ENCODE data around the gene PKMYT1.

The PKMYT1 gene

GRCh38 chr16:3022684-3023414 lies 42.6 kb upstream of the PKMYT1 start:
- Histone ChIP-seq H3K4me3 (replicated peaks; ENCODE audit: low read depth, low read length) (peak overlapping the region; percentile 82), H3K27me3 (replicated peaks; ENCODE audit: control insufficient read depth, insufficient read depth, low read length) (no peaks in the 10 kb centered on the region), H3K36me3 (ENCODE audit: control insufficient read depth, insufficient read depth, low read length) (peaks cover 15% of the 10 kb centered on the region)
- no peak for DNase-seq (ENCODE audit: extremely low read depth, insufficient read length)
- no peak for TF ChIP-seq CTCF (IDR thresholded peaks at IDR 0.05; ENCODE audit: insufficient read depth, low read length, poor library complexity, severe bottlenecking)

- Histone ChIP-seq H3K27me3 (replicated peaks; ENCODE audit: control insufficient read depth, insufficient read depth, low read length) (no peaks in the 10 kb centered on the region), H3K4me3 (replicated peaks; ENCODE audit: low read depth, low read length) (no peak overlapping the region), H3K36me3 (ENCODE audit: control insufficient read depth, insufficient read depth, low read length) (peaks cover 14% of the 10 kb centered on the region)
- DNase-seq (ENCODE audit: extremely low read depth, insufficient read length), result no peak
- TF ChIP-seq CTCF (IDR thresholded peaks at IDR 0.05; ENCODE audit: insufficient read depth, low read length, poor library complexity, severe bottlenecking), result no peak
These were observed 42.0 kb upstream of the PKMYT1 start for GRCh38 chr16:3022208-3022683.

DNA sequence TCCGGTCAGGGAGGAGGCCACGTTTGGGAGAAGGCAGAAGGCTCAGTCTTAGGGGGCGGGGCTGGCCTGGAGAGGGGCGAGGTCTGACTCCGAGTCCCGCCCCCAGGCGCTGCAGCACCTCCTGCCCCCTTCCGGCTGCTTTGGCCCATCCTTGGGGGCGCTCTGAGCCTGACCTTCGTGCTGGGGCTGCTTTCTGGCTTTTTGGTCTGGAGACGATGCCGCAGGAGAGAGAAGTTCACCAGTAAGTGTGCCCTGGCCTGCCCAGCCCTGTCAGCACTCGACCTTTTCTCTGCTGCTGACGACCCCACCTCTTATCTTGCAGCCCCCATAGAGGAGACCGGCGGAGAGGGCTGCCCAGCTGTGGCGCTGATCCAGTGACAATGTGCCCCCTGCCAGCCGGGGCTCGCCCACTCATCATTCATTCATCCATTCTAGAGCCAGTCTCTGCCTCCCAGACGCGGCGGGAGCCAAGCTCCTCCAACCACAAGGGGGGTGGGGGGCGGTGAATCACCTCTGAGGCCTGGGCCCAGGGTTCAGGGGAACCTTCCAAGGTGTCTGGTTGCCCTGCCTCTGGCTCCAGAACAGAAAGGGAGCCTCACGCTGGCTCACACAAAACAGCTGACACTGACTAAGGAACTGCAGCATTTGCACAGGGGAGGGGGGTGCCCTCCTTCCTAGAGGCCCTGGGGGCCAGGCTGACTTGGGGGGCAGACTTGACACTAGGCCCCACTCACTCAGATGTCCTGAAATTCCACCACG lies 41.4 kb upstream of the PKMYT1 start:
- H3K36me3 ChIP-seq (ENCODE audit: control insufficient read depth, insufficient read depth, low read length), result peaks cover 8% of the 10 kb centered on the region
- peak; percentile 50 for TF ChIP-seq CTCF (IDR thresholded peaks at IDR 0.05; ENCODE audit: insufficient read depth, low read length, poor library complexity, severe bottlenecking)
- H3K4me3 ChIP-seq (replicated peaks; ENCODE audit: low read depth, low read length), result peak overlapping the region; percentile 56
- peak; percentile 79 for DNase-seq (ENCODE audit: extremely low read depth, insufficient read length)
- no peaks in the 10 kb centered on the region; the same call in 1 of the 2 replicates for H3K27me3 ChIP-seq (replicated peaks; ENCODE audit: control insufficient read depth, insufficient read depth, low read length)

DNA sequence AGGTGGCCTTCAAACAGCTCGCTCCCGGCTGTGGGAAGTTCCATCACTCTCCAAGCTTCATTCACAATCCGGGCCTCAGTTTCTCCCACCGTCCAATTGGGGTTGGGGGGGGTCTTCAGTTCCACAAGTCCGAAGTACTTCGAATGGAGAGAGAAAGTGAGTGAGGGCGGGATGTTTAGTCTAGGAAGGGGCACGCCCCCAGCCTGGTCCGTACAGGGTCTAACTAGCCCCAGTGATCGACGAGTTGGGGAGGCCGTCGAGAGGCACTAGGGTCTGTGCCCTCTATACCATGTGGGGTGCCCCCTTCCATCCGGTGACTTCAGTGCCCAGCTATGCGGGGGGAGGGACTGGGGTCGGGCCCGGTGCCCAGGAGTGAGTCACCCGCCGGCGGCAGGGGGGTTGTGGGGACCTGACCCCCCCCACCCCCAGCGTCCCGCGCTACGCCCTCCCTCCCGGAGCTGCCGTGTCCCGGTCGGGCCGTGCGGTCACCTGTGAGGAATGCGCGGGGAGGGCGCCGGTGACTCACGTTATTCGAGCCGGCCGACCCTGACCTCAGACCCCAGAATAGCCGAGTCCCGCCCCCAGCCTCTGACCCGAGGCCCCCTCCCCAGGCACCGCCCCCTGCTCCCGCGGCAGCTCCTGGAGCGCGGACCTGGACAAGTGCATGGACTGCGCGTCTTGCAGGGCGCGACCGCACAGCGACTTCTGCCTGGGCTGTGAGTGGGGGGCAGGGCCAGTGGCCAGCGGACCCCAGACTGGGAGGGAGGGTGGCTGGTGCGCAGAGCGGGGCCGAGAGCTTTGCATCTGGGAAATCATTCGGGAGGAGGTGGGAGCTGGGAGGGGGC lies 40.6 kb upstream of the PKMYT1 start:
- H3K4me3 ChIP-seq (replicated peaks; ENCODE audit: low read depth, low read length), result peak overlapping the region; percentile 56
- no peak for DNase-seq (ENCODE audit: extremely low read depth, insufficient read length)
- no peaks in the 10 kb centered on the region; the same call in 1 of the 2 replicates for H3K27me3 ChIP-seq (replicated peaks; ENCODE audit: control insufficient read depth, insufficient read depth, low read length)
- H3K36me3 ChIP-seq (ENCODE audit: control insufficient read depth, insufficient read depth, low read length), result no peaks in the 10 kb centered on the region; the same call in none of the 2 replicates
- TF ChIP-seq CTCF (IDR thresholded peaks at IDR 0.05; ENCODE audit: insufficient read depth, low read length, poor library complexity, severe bottlenecking), result no peak

DNA sequence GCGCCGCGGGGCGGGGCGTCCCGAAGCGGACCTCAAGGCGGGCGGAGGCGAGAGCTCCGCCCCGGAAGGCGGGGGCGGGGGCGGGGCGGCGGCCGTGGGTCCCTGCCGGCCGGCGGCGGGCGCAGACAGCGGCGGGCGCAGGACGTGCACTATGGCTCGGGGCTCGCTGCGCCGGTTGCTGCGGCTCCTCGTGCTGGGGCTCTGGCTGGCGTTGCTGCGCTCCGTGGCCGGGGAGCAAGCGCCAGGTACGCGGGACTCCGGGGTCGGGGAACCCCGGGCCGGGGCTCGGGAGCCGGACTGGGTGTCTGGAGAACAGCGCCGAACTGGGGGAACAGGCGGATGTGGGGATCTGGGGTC lies 40.0 kb upstream of the PKMYT1 start, which contains the start of gene TNFRSF12A:
TNFRSF12A (plus strand) TSS at position 122 of the 357 bp plus-strand sequence; CDS start at position 152, 30 bp downstream.
- TF ChIP-seq CTCF (IDR thresholded peaks at IDR 0.05; ENCODE audit: insufficient read depth, low read length, poor library complexity, severe bottlenecking), result no peak
- H3K36me3 ChIP-seq (ENCODE audit: control insufficient read depth, insufficient read depth, low read length), result no peaks in the 10 kb centered on the region
- H3K4me3 ChIP-seq (replicated peaks; ENCODE audit: low read depth, low read length), result peak within 1 kb of the TSS; percentile 58
- DNase-seq (ENCODE audit: extremely low read depth, insufficient read length), result peak; percentile 84
- H3K27me3 ChIP-seq (replicated peaks; ENCODE audit: control insufficient read depth, insufficient read depth, low read length), result no peaks in the 10 kb centered on the region; the same call in 1 of the 2 replicates

All from GM06990 (cell line).